T1000 (cell line): ENCODE measurements around the gene IL19.
"Not testable (repeated sequence)": the region's sequence is repeated elsewhere in the genome, so short reads cannot be mapped to it uniquely, and the experiment has no call there.

Experiments
- DNase-seq: peaks from one replicate; lab custom pipeline; 2025; ENCODE audit warnings: mixed read lengths; lab: John Stamatoyannopoulos, UW

The IL19 gene

GRCh38 chr1:206741142-206741701, 29.4 kb upstream of the IL19 start:
- DNase-seq: no peak

- DNase-seq: no peak
Observed at GRCh38 chr1:206742719-206743383, 27.7 kb upstream of the IL19 start.

- DNase-seq: no peak
Observed at GRCh38 chr1:206744683-206745082, 25.9 kb upstream of the IL19 start.

- no peak for DNase-seq
Observed at GRCh38 chr1:206745301-206745700, 25.3 kb upstream of the IL19 start.

- no peak for DNase-seq
Observed at GRCh38 chr1:206748348-206749030, 22.1 kb upstream of the IL19 start.

- DNase-seq: no peak
Observed at GRCh38 chr1:206751891-206752290, 18.7 kb upstream of the IL19 start.

- DNase-seq: no peak
Observed at GRCh38 chr1:206752481-206752880, 18.1 kb upstream of the IL19 start.

- no peak for DNase-seq
Observed at GRCh38 chr1:206753141-206753540, 17.4 kb upstream of the IL19 start.

GRCh38 chr1:206754011-206754410, 16.6 kb upstream of the IL19 start:
- no peak for DNase-seq

- no peak for DNase-seq
Observed at GRCh38 chr1:206757524-206758266, 12.9 kb upstream of the IL19 start.

GRCh38 chr1:206760590-206760989, 10.0 kb upstream of the IL19 start:
- no peak for DNase-seq

- DNase-seq: no peak
Observed at GRCh38 chr1:206761159-206761768, 9.3 kb upstream of the IL19 start.

- DNase-seq: not testable (repeated sequence)
Observed at GRCh38 chr1:206762741-206763364, 7.7 kb upstream of the IL19 start.

- not testable (repeated sequence) for DNase-seq
Observed at GRCh38 chr1:206765771-206766170, 4.8 kb upstream of the IL19 start.

- no peak for DNase-seq
Observed at GRCh38 chr1:206766251-206766856, 4.2 kb upstream of the IL19 start.

GRCh38 chr1:206768472-206769303, 1.9 kb upstream of the IL19 start:
- no peak for DNase-seq

- DNase-seq: no peak
Observed at GRCh38 chr1:206769304-206769731, 1.3 kb upstream of the IL19 start.

- DNase-seq: no peak
Observed at GRCh38 chr1:206771338-206771692, 742 bp downstream of the IL19 start.

- no peak for DNase-seq
Observed at GRCh38 chr1:206772243-206772937, 1.8 kb downstream of the IL19 start, which contains the start of gene IL10. Gene IL10 (minus strand): TSS chr1:206772494. CDS start chr1:206772435, 59 bp downstream.

GRCh38 chr1:206774093-206774492, 3.5 kb downstream of the IL19 start:
- no peak for DNase-seq
